ENCODE results near the gene ZNF248. TPM values are rescaled to one million over a fixed set of nuclear protein-coding genes. Genes with fewer than 3 reads are reported as not detected.

The ZNF248 gene
- total and polyA plus RNA-seq, 8 donors = 12.0 to 45.2 (median 40.0) TPM

GRCh38 chr10:37831495-37832333, 25.7 kb downstream of the ZNF248 start:
- TF ChIP-seq, protein P1, sequence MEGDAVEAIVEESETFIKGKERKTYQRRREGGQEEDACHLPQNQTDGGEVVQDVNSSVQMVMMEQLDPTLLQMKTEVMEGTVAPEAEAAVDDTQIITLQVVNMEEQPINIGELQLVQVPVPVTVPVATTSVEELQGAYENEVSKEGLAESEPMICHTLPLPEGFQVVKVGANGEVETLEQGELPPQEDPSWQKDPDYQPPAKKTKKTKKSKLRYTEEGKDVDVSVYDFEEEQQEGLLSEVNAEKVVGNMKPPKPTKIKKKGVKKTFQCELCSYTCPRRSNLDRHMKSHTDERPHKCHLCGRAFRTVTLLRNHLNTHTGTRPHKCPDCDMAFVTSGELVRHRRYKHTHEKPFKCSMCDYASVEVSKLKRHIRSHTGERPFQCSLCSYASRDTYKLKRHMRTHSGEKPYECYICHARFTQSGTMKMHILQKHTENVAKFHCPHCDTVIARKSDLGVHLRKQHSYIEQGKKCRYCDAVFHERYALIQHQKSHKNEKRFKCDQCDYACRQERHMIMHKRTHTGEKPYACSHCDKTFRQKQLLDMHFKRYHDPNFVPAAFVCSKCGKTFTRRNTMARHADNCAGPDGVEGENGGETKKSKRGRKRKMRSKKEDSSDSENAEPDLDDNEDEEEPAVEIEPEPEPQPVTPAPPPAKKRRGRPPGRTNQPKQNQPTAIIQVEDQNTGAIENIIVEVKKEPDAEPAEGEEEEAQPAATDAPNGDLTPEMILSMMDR (IDR thresholded peaks at IDR 0.05) = no peak

DNA sequence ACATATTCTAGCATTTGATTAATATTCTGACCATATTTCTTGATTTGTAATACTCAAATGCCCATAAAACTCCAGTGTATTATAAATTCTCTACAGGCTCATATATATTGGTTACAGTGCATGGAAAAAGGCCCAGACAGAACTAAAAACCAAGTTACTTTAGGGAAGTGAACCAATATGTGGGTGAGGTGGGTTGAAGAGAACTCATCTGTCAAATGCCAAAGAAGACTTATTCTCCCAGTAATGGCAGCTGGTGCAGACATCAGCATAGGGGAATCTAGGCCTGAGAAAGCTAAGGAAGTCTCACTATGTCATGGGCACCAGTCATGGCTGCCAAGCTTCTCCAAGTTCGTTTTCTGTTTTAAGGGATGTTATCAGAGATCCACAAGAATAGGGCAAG, 30.6 kb downstream of the ZNF248 start:
- no peak for ATAC-seq
- intact Hi-C loops (cut with DNase I) = no loop called here
- peaks cover 2 to 63% of the 10 kb centered on the region in 2 donors for H3K36me3 ChIP-seq

More at GRCh38 chr10:37831495-37832333, 25.7 kb downstream of the ZNF248 start:
- H3K27ac ChIP-seq = no peak overlapping the region
- no peaks in the 10 kb centered on the region for H3K4me1 ChIP-seq
- H3K9me3 ChIP-seq = peaks cover 14 to 89% of the 10 kb centered on the region in 2 donors
- ATAC-seq = no peak
- H3K4me3 ChIP-seq = no peak overlapping the region
- intact Hi-C loops (cut with DNase I) = no loop called here
- H3K27me3 ChIP-seq = no peaks in the 10 kb centered on the region
- H3K36me3 ChIP-seq = peaks cover 11 to 100% of the 10 kb centered on the region in 2 donors
- DNase-seq = no peak

DNA sequence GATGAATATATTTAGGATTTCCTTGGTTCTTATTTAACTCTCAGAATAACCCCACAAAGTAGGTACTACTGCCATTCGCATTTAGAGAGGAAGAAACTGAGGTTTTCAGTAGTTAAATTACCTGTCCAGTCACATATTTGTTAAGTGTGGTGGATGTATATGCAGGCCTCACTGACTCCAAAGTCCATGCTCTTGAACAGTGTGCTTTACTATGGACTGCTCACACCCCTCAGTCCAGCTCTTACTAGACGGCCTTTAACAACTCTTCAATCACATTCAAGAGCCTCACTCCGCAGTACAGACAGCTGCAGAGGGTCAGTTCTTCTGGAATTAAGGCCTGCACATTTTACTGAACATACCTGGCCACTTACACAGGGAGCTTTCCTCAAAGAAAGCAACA, 36.2 kb downstream of the ZNF248 start:
- Histone ChIP-seq H3K27me3 (no peaks in the 10 kb centered on the region), H3K36me3 (peaks cover 0 to 7% of the 10 kb centered on the region in 2 donors), H3K4me3 (no peak overlapping the region), H3K27ac (no peak overlapping the region), H3K4me1 (no peaks in the 10 kb centered on the region), H3K9me3 (peaks cover 0 to 93% of the 10 kb centered on the region in 2 donors)
- TF ChIP-seq, protein P1 (IDR thresholded peaks at IDR 0.05) = no peak
- no peak for ATAC-seq
- intact Hi-C loops (cut with DNase I) = no loop called here
- DNase-seq = no peak

More for the DNA sequence above, 30.6 kb downstream of the ZNF248 start:
- Histone ChIP-seq H3K9me3 (peaks cover 7 to 93% of the 10 kb centered on the region in 2 donors), H3K27me3 (no peaks in the 10 kb centered on the region), H3K4me3 (no peak overlapping the region), H3K4me1 (no peaks in the 10 kb centered on the region), H3K27ac (no peak overlapping the region)
- TF ChIP-seq, protein P1 (IDR thresholded peaks at IDR 0.05) = no peak
- DNase-seq = no peak

GRCh38 chr10:37819797-37820196, 37.6 kb downstream of the ZNF248 start:
- Histone ChIP-seq H3K4me1 (no peaks in the 10 kb centered on the region), H3K4me3 (no peak overlapping the region), H3K27ac (no peak overlapping the region), H3K9me3 (peaks cover 0 to 95% of the 10 kb centered on the region in 2 donors), H3K27me3 (no peaks in the 10 kb centered on the region), H3K36me3 (peaks cover 0 to 5% of the 10 kb centered on the region in 2 donors)
- intact Hi-C loops (cut with DNase I) = no loop called here
- no peak for ATAC-seq
- TF ChIP-seq, protein P1 (IDR thresholded peaks at IDR 0.05) = no peak
- DNase-seq = no peak

DNA sequence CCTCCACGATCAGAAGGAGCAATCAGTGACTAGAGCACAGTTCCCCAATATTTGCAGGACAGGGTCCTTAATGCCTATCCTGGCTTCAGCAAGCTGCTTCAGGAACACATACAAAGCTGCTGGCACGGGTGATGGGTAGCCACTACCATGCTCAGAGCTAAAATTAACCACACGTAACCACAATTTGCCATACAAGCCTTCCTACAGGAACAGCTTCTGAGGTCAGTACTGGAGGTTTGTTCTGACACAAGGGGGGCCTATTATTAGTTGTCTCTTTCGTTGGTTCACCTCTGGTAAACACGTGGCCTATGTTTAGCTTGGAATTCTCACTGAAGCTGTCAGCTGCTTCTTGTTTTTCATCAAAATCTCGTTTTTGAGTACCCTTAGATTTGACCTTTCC, 41.1 kb downstream of the ZNF248 start:
- TF ChIP-seq, protein P1 (IDR thresholded peaks at IDR 0.05) = no peak
- ATAC-seq = no peak
- Histone ChIP-seq H3K9me3 (peaks cover 0 to 99% of the 10 kb centered on the region in 2 donors), H3K4me1 (no peaks in the 10 kb centered on the region), H3K4me3 (no peak overlapping the region), H3K27ac (no peak overlapping the region), H3K36me3 (peaks cover 0 to 4% of the 10 kb centered on the region in 2 donors), H3K27me3 (no peaks in the 10 kb centered on the region)
- intact Hi-C loops (cut with DNase I) = no loop called here
- DNase-seq = no peak

Measured in left lung (tissue), 10 donors.